ENCODE data around the gene CGN.

Gene CGN

GRCh38 chr1:151530461-151530860, 19.3 kb downstream of the CGN start:
- Histone ChIP-seq H3K79me2 (ENCODE audit: insufficient read depth, low read length) (no peaks in the 10 kb centered on the region), H2AFZ (ENCODE audit: low read depth, low read length) (no peak overlapping the region), H3K4me2 (ENCODE audit: insufficient read depth, low read length) (no peak overlapping the region), H3K4me3 (ENCODE audit: low read depth in 1 of 2, low read length in 2 of 2) (no peak overlapping the region), H4K20me1 (ENCODE audit: insufficient read depth, low read length) (no peaks in the 10 kb centered on the region), H3K9ac (ENCODE audit: low read depth, low read length) (no peak overlapping the region), H3K4me1 (ENCODE audit: insufficient read depth, low read length) (no peaks in the 10 kb centered on the region), H3K36me3 (ENCODE audit: insufficient read depth, low read length) (no peaks in the 10 kb centered on the region), H3K27ac (ENCODE audit: low read length) (no peak overlapping the region), H3K27me3 (ENCODE audit: insufficient read depth, low read length, poor library complexity) (no peaks in the 10 kb centered on the region), H3K9me3 (ENCODE audit: insufficient read depth, low read length, severe bottlenecking) (no peaks in the 10 kb centered on the region)
- ATAC-seq (ENCODE audit: insufficient read depth, low read depth), result no peak
- DNase-seq, result no peak
- TF ChIP-seq, protein P1, sequence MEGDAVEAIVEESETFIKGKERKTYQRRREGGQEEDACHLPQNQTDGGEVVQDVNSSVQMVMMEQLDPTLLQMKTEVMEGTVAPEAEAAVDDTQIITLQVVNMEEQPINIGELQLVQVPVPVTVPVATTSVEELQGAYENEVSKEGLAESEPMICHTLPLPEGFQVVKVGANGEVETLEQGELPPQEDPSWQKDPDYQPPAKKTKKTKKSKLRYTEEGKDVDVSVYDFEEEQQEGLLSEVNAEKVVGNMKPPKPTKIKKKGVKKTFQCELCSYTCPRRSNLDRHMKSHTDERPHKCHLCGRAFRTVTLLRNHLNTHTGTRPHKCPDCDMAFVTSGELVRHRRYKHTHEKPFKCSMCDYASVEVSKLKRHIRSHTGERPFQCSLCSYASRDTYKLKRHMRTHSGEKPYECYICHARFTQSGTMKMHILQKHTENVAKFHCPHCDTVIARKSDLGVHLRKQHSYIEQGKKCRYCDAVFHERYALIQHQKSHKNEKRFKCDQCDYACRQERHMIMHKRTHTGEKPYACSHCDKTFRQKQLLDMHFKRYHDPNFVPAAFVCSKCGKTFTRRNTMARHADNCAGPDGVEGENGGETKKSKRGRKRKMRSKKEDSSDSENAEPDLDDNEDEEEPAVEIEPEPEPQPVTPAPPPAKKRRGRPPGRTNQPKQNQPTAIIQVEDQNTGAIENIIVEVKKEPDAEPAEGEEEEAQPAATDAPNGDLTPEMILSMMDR (IDR thresholded peaks at IDR 0.05; ENCODE audit: borderline replicate concordance, extremely low read depth, low read length, poor library complexity, severe bottlenecking), result no peak
- no peak for TF ChIP-seq EZH2 (IDR thresholded peaks at IDR 0.05; ENCODE audit: borderline replicate concordance, low read depth, low read length, severe bottlenecking)

- H2AFZ ChIP-seq (ENCODE audit: low read depth, low read length), result no peak overlapping the region
- no peak for DNase-seq
- H3K9me3 ChIP-seq (ENCODE audit: insufficient read depth, low read length, severe bottlenecking), result no peaks in the 10 kb centered on the region
- no peak overlapping the region for H3K4me2 ChIP-seq (ENCODE audit: insufficient read depth, low read length)
- no peak overlapping the region for H3K9ac ChIP-seq (ENCODE audit: low read depth, low read length)
- H3K79me2 ChIP-seq (ENCODE audit: insufficient read depth, low read length), result no peaks in the 10 kb centered on the region
- no peaks in the 10 kb centered on the region for H3K27me3 ChIP-seq (ENCODE audit: insufficient read depth, low read length, poor library complexity)
- H4K20me1 ChIP-seq (ENCODE audit: insufficient read depth, low read length), result no peaks in the 10 kb centered on the region
- H3K4me1 ChIP-seq (ENCODE audit: insufficient read depth, low read length), result no peaks in the 10 kb centered on the region
- no peaks in the 10 kb centered on the region for H3K36me3 ChIP-seq (ENCODE audit: insufficient read depth, low read length)
- no peak overlapping the region for H3K27ac ChIP-seq (ENCODE audit: low read length)
- no peak overlapping the region for H3K4me3 ChIP-seq (ENCODE audit: low read depth in 1 of 2, low read length in 2 of 2)
- TF ChIP-seq EZH2 (IDR thresholded peaks at IDR 0.05; ENCODE audit: borderline replicate concordance, low read depth, low read length, severe bottlenecking), result no peak
- TF ChIP-seq, protein P1 (IDR thresholded peaks at IDR 0.05; ENCODE audit: borderline replicate concordance, extremely low read depth, low read length, poor library complexity, severe bottlenecking), result no peak
- ATAC-seq (ENCODE audit: insufficient read depth, low read depth), result no peak
Observed at GRCh38 chr1:151533870-151534269, 22.7 kb downstream of the CGN start.

DNA sequence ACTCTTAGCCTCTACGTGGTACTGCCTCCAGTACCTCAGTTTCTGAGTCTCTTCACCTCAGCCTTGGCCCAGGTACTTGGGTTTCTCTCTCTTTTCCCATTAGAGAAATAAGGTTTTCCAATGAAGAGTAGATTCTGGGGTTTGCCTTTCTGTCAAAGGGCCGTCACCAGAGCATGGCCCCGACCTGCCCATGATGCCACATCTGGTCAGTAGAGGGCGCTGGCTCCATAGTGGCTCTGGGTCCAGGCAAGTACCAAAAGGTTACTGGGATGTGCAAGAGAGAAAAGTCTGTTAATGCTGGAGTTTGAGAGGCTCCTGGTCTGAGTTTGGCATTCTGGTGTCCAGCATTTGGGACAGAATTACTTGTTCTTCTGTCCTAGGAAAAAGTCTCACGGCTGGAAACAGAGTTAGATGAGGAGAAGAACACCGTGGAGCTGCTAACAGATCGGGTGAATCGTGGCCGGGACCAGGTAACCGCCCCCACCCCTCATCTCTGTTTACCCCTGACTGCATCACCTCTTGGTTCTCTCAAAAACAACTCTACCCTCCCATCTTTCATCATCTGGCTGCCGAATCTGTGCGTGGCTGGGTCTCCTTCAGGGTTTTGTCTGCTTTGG, 23.6 kb downstream of the CGN start:
- H3K9me3 ChIP-seq (ENCODE audit: insufficient read depth, low read length, severe bottlenecking), result no peaks in the 10 kb centered on the region
- H3K4me3 ChIP-seq (ENCODE audit: low read depth in 1 of 2, low read length in 2 of 2), result no peak overlapping the region
- H2AFZ ChIP-seq (ENCODE audit: low read depth, low read length), result no peak overlapping the region
- no peaks in the 10 kb centered on the region for H4K20me1 ChIP-seq (ENCODE audit: insufficient read depth, low read length)
- H3K4me1 ChIP-seq (ENCODE audit: insufficient read depth, low read length), result no peaks in the 10 kb centered on the region
- no peak overlapping the region for H3K9ac ChIP-seq (ENCODE audit: low read depth, low read length)
- H3K27ac ChIP-seq (ENCODE audit: low read length), result no peak overlapping the region
- TF ChIP-seq EZH2 (IDR thresholded peaks at IDR 0.05; ENCODE audit: borderline replicate concordance, low read depth, low read length, severe bottlenecking), result no peak
- TF ChIP-seq, protein P1 (IDR thresholded peaks at IDR 0.05; ENCODE audit: borderline replicate concordance, extremely low read depth, low read length, poor library complexity, severe bottlenecking), result peak; percentile 93
- peak; percentile 68 for DNase-seq
- peak; percentile 92 for ATAC-seq (ENCODE audit: insufficient read depth, low read depth)
- no peaks in the 10 kb centered on the region for H3K27me3 ChIP-seq (ENCODE audit: insufficient read depth, low read length, poor library complexity)
- no peaks in the 10 kb centered on the region for H3K36me3 ChIP-seq (ENCODE audit: insufficient read depth, low read length)
- no peaks in the 10 kb centered on the region for H3K79me2 ChIP-seq (ENCODE audit: insufficient read depth, low read length)
- no peak overlapping the region for H3K4me2 ChIP-seq (ENCODE audit: insufficient read depth, low read length)
